GM12878 (cell line): ENCODE data around the gene GANC. TPM values are rescaled to one million over a fixed set of nuclear protein-coding genes. Genes with fewer than 3 reads are reported as not detected.

Experiments used
- ATAC-seq: fragments of 200-7000 bp; cut with Tn5 transposase; 3 replicates; pipeline ENCODE4 v1.9.1; 2020; ENCODE audit warnings: mild to moderate bottlenecking, moderate library complexity
- BruUV-seq: library from RNA; stranded (reverse); fragments of 400-500 nt; replicated peaks from 2 replicates; lab custom pipeline; 2021; lab: Mats Ljungman, UMichigan
- CTCF ChIA-PET: fragments of 300-600 bp; sonication (Branson Sonifier 250); formaldehyde crosslinking; extraction: SDS; loops from one replicate; lab custom pipeline; 2021; ENCODE audit warnings: inconsistent platforms; lab: Yijun Ruan, JAX
- POLR2A ChIA-PET: fragments of 350-600 bp; formaldehyde crosslinking; extraction: SDS; loops from one replicate; lab custom pipeline; 2021; ENCODE audit warnings: inconsistent platforms; lab: Charles Lee
- RAD21 ChIA-PET: fragments of 300-600 bp; sonication (Branson Sonifier 250); formaldehyde crosslinking; loops from one replicate; lab custom pipeline; 2023; ENCODE audit warnings: antibody characterized with exemption; ENCODE audit not compliant: unreplicated experiment; lab: Charles Lee
- SMC1A ChIA-PET: fragments of 300-600 bp; sonication (Branson Sonifier 250); formaldehyde crosslinking; loops from one replicate; lab custom pipeline; 2023; ENCODE audit not compliant: unreplicated experiment, uncharacterized antibody; lab: Charles Lee
- DNase-seq: peaks from one replicate; pipeline ENCODE4 v3.0.0-alpha.2; 2011; ENCODE audit warnings: low read depth, low spot score
- FAIRE-seq: peaks from 3 replicates; lab custom pipeline; 2011; peaks lifted over from hg19 to GRCh38; lab: Jason Lieb, UNC
- H2AFZ ChIP-seq: 2 replicates; pipeline ENCODE4 v1.6.0; 2011; ENCODE audit warnings: low read depth, low read length, control low read depth; ENCODE audit not compliant: control insufficient read depth
- H3K27ac ChIP-seq: 2 replicates; pipeline ENCODE4 v1.5.1; 2011; ENCODE audit warnings: control low read depth; ENCODE audit not compliant: control insufficient read depth, insufficient read depth
- H3K27me3 ChIP-seq, 2 experiments: replicated peaks in 1 of 2; 2 replicates each; pipeline versions ENCODE4 v1.6.0 to v1.6.1; 2011; ENCODE audit warnings: low read length in 1 of 2; ENCODE audit not compliant: control insufficient read depth in 2 of 2, insufficient read depth in 2 of 2
- H3K36me3 ChIP-seq, 2 experiments: 2 replicates each; pipeline ENCODE4 v1.5.1; 2011; ENCODE audit warnings: low read length in 1 of 2; ENCODE audit not compliant: control insufficient read depth in 2 of 2, insufficient read depth in 2 of 2
- H3K4me1 ChIP-seq: 2 replicates; pipeline ENCODE4 v1.6.1; 2011; ENCODE audit warnings: mild to moderate bottlenecking, low read length, moderate library complexity, mixed read lengths; ENCODE audit not compliant: control insufficient read depth, insufficient read depth
- H3K4me2 ChIP-seq: 2 replicates; pipeline ENCODE4 v1.6.0; 2011; ENCODE audit warnings: control low read depth; ENCODE audit not compliant: control insufficient read depth, insufficient read depth
- H3K4me3 ChIP-seq: fragments of 200-600 bp; sonication (generic); 2 replicates; pipeline ENCODE4 v1.5.1; 2016
- H3K79me2 ChIP-seq: 2 replicates; pipeline ENCODE4 v1.6.0; 2011; ENCODE audit warnings: low read length; ENCODE audit not compliant: control insufficient read depth, insufficient read depth
- H3K9ac ChIP-seq: 2 replicates; pipeline ENCODE4 v1.8.0; 2011; ENCODE audit warnings: low read length, control low read depth, mixed read lengths; ENCODE audit not compliant: control insufficient read depth, insufficient read depth
- H3K9me3 ChIP-seq: replicated peaks from 3 replicates; pipeline ENCODE4 v1.5.1; 2011; ENCODE audit warnings: mild to moderate bottlenecking, low read length; ENCODE audit not compliant: control insufficient read depth, insufficient read depth
- H4K20me1 ChIP-seq: 2 replicates; pipeline ENCODE4 v1.6.0; 2011; ENCODE audit not compliant: control insufficient read depth, insufficient read depth
- ATF7 ChIP-seq: fragments of 450-650 bp; IDR thresholded peaks from 2 replicates; pipeline ENCODE4 v1.6.1; 2016; ENCODE audit warnings: low read depth, mild to moderate bottlenecking
- BCL11A ChIP-seq: IDR thresholded peaks from 2 replicates; pipeline ENCODE4 v1.6.1; 2011; ENCODE audit warnings: low read depth, low read length
- BRCA1 ChIP-seq: IDR thresholded peaks from 2 replicates; pipeline ENCODE4 v1.6.1; 2011; ENCODE audit warnings: low read depth, low read length, improper control_type of control experiment
- CHD1 ChIP-seq: IDR thresholded peaks from 2 replicates; pipeline ENCODE4 v1.6.1; 2012; ENCODE audit warnings: low read depth, low read length, improper control_type of control experiment
- EED ChIP-seq: sonication (generic); IDR thresholded peaks from 2 replicates; pipeline ENCODE4 v1.6.1; 2016; ENCODE audit warnings: antibody characterized with exemption, low read depth
- EP300 ChIP-seq, 2 experiments: fragments of 150-350 bp in 1 of 2; IDR thresholded peaks; 2 replicates each; pipeline ENCODE4 v1.6.1; 2011 to 2012; ENCODE audit warnings: low read depth in 2 of 2, low read length in 2 of 2, borderline replicate concordance in 1 of 2, improper control_type of control experiment in 1 of 2, inconsistent platforms in 1 of 2; ENCODE audit not compliant: control insufficient read depth in 1 of 2
- FOXK2 ChIP-seq: fragments of 450-650 bp; IDR thresholded peaks from 2 replicates; pipeline ENCODE4 v1.6.1; 2017; ENCODE audit warnings: mild to moderate bottlenecking, moderate library complexity
- HDGF ChIP-seq: fragments of 450-650 bp; IDR thresholded peaks from 2 replicates; pipeline ENCODE4 v1.6.1; 2016; ENCODE audit warnings: antibody characterized with exemption
- IKZF2 ChIP-seq, 2 experiments: fragments of 450-650 bp; IDR thresholded peaks; 2 replicates each; pipeline ENCODE4 v1.6.1; 2017; ENCODE audit warnings: mild to moderate bottlenecking in 2 of 2, moderate library complexity in 2 of 2
- WRNIP1 ChIP-seq: IDR thresholded peaks from 2 replicates; pipeline ENCODE4 v1.6.1; 2011; ENCODE audit warnings: low read depth, low read length, improper control_type of control experiment, borderline replicate concordance
- ZBTB4 ChIP-seq: fragments of 450-650 bp; formaldehyde crosslinking; IDR thresholded peaks from 2 replicates; pipeline ENCODE4 v1.4.0; 2022; ENCODE audit warnings: mild to moderate bottlenecking, moderate library complexity
- ZNF274 ChIP-seq: IDR thresholded peaks from one replicate; pipeline ENCODE4 v1.8.0; 2011; ENCODE audit not compliant: insufficient read length, insufficient read depth
- WGBS: methylation state at CpG from one replicate; pipeline ENCODE4 v1.1.6; 2016; ENCODE audit warnings: low lambda C conversion rate; ENCODE audit not compliant: insufficient replicate concordance, insufficient coverage; ENCODE audit errors: missing lambda C conversion rate; 5-methylcytosine and 5-hydroxymethylcytosine counted together
- in situ Hi-C: fragments of 300-500 bp; cut with MboI; formaldehyde crosslinking; loops from 9 replicates; pipeline ENCODE4 v1.14.3; 2018; ENCODE audit warnings: mixed read lengths
- intact Hi-C: fragments of 100-400 bp; cut with micrococcal nuclease; formaldehyde crosslinking; loops from one replicate; pipeline ENCODE4 v1.14.2; 2022; ENCODE audit not compliant: unreplicated experiment
- polyA plus RNA-seq, 11 experiments: library from polyadenylated mRNA; depleted of rRNA in 4 of 11; unstranded in 6 of 11; stranded (reverse) in 5 of 11; fragments of >200 nt; fragmentation: Nextera tagmentation in 4 of 11; fragmentation: Illumina TruSeq in 1 of 11; extraction: Ambion mirVana in 4 of 11; extraction: Trizol in 1 of 11; gene quantifications; 1 replicate in 1 of 11; 2 replicates in 10 of 11; pipeline versions ENCODE4 v1.2.1 to v1.2.3, GENCODE V29; 2011 to 2016; ENCODE audit warnings: inconsistent platforms in 2 of 11, missing spikeins in 2 of 11, low read depth in 1 of 11
- total RNA-seq, 4 experiments: library from RNA; depleted of rRNA in 3 of 4; stranded (reverse); fragments of >200 nt in 3 of 4; fragmentation: Illumina TruSeq in 1 of 4; extraction: Trizol in 1 of 4; gene quantifications; 2 replicates each; pipeline versions ENCODE4 v1.2.1 to v1.2.3, GENCODE V29; 2013 to 2021

Gene GANC
- total and polyA plus RNA-seq, 10 of the 15 experiments (the other 5 are each of a cell fraction or from before 2014, with no cell fraction given): 11.3 to 35.3 (median 23.0) TPM

GRCh38 chr15:42324308-42324707, 51.3 kb downstream of the GANC start:
- 81% methylated on average over 4 of the region's 4 CpGs for WGBS
- ATAC-seq (no peak), FAIRE-seq (no peak), DNase-seq (no peak)
- Histone ChIP-seq H3K36me3 (peaks cover 2 to 9% of the 10 kb centered on the region in 2 experiments; a peak in 2 of 4 replicates), H3K27me3 (no peaks in the 10 kb centered on the region), H3K27ac (no peak overlapping the region), H4K20me1 (no peaks in the 10 kb centered on the region), H3K79me2 (no peaks in the 10 kb centered on the region), H3K9me3 (no peaks in the 10 kb centered on the region), H3K4me3 (no peak overlapping the region), H3K4me1 (no peaks in the 10 kb centered on the region), H2AFZ (no peak overlapping the region), H3K9ac (no peak overlapping the region), H3K4me2 (no peak overlapping the region)
- no TSS peak for BruUV-seq
- SMC1A ChIA-PET: no interaction called here
- in situ Hi-C loops (no loop called here), intact Hi-C loops (no loop called here)
- TF ChIP-seq ZBTB4 (CRISPR knock-in tag) (no peak), ZNF274 (no peak), IKZF2 (IDR thresholded peaks at IDR 0.05) (no peak), CHD1 (no peak), WRNIP1 (no peak), EP300 (IDR thresholded peaks at IDR 0.05; ENCODE audit: borderline replicate concordance in 1 of 2, control insufficient read depth in 1 of 2, low read depth in 2 of 2, low read length in 2 of 2) (no peak), BRCA1 (no peak), EED (no peak), FOXK2 (no peak), BCL11A (no peak), HDGF (no peak), ATF7 (no peak)
- POLR2A ChIA-PET: no interaction called here
- CTCF ChIA-PET: no interaction called here
- RAD21 ChIA-PET: no interaction called here
